Effector memory CD4-positive, alpha-beta T cell (primary cell): ENCODE measurements around the gene KIFAP3.
"Not testable (repeated sequence)": the region's sequence is repeated elsewhere in the genome, so short reads cannot be mapped to it uniquely, and the experiment has no call there.

Source experiments
- DNase-seq, 3 donors: peaks; one replicate each; pipeline ENCODE4 v3.0.0-alpha.2; 2020
- H3K27ac ChIP-seq: 2 replicates; pipeline ENCODE4 v1.7.0; 2013; ENCODE audit warnings: mild to moderate bottlenecking, low read length, moderate library complexity; ENCODE audit not compliant: insufficient read depth, poor library complexity, severe bottlenecking
- H3K27me3 ChIP-seq: replicated peaks from 2 replicates; pipeline ENCODE4 v1.7.0; 2013; ENCODE audit warnings: mild to moderate bottlenecking, low read length; ENCODE audit not compliant: insufficient read depth, control insufficient read depth, poor library complexity, severe bottlenecking
- H3K36me3 ChIP-seq: 2 replicates; pipeline ENCODE4 v1.7.0; 2013; ENCODE audit warnings: mild to moderate bottlenecking, low read length, moderate library complexity; ENCODE audit not compliant: control insufficient read depth, insufficient read depth
- H3K4me1 ChIP-seq: 2 replicates; pipeline ENCODE4 v1.7.0; 2013; ENCODE audit warnings: low read length, mild to moderate bottlenecking; ENCODE audit not compliant: control insufficient read depth, insufficient read depth, poor library complexity, severe bottlenecking
- H3K4me3 ChIP-seq: 2 replicates; pipeline ENCODE4 v1.7.0; 2013; ENCODE audit warnings: low read length, low read depth, mild to moderate bottlenecking; ENCODE audit not compliant: insufficient read depth, poor library complexity, severe bottlenecking
- H3K9me3 ChIP-seq: 2 replicates; pipeline ENCODE4 v1.7.0; 2013; ENCODE audit warnings: mild to moderate bottlenecking, low read length, moderate library complexity; ENCODE audit not compliant: control insufficient read depth

KIFAP3 gene

DNA sequence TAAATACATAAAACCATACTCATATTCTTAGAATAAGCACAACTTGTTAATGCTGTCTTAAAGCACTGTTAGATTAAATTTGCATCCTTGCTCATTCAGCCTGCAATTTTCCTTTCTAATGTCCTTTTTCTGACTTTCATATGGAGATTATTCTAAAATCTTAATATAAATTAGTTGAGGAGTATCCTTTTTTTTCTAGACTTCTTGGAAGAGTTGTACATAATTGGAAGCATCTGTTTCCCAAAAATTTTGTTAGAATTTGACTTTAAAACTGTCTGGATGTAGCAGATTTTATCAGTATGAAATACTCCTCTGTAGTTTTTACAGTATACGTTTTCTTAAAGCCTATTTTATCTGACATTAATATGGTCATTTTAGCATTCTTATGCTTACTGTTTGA, 9.7 kb downstream of the KIFAP3 start:
- Histone ChIP-seq H3K36me3 (no peaks in the 10 kb centered on the region), H3K27ac (no peak overlapping the region), H3K27me3 (no peaks in the 10 kb centered on the region), H3K4me3 (no peak overlapping the region), H3K4me1 (no peaks in the 10 kb centered on the region), H3K9me3 (no peaks in the 10 kb centered on the region)
- DNase-seq, result no peak

DNA sequence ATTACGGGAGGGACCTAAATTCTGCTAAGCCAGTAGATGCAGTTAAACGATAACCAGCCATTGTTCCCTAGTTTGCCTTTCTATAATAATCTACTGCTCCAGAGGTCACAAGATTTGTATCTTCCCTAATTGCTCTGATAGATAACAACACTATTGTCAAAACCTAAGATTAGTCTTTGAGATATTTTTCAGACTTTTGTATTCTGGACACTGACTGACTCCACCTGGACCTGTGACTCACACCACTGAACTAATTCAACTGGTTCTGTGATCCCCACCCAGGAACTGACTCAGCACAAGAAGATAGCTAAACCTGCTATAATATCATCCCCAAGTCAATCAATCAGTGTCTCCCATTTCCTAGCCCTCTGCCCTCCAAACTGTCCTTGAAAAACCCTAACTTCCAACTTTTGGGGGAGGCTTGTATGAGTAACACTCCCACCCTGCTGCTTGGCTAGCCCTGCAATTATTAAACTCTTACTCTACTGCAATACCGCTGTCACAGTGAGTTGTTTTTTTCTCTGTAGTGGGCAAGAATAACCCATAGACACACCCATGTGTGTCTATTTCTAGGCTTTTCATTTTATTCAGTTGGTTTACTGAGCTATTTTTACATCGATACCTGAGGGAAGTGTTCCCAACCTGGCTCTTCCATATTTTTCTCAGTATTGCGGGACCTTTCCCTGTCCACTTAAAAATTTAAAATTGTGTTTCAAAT, 11.2 kb downstream of the KIFAP3 start:
- Histone ChIP-seq H3K4me3 (no peak overlapping the region), H3K4me1 (no peaks in the 10 kb centered on the region), H3K27me3 (no peaks in the 10 kb centered on the region), H3K27ac (no peak overlapping the region), H3K9me3 (no peaks in the 10 kb centered on the region), H3K36me3 (no peaks in the 10 kb centered on the region)
- no peak for DNase-seq

DNA sequence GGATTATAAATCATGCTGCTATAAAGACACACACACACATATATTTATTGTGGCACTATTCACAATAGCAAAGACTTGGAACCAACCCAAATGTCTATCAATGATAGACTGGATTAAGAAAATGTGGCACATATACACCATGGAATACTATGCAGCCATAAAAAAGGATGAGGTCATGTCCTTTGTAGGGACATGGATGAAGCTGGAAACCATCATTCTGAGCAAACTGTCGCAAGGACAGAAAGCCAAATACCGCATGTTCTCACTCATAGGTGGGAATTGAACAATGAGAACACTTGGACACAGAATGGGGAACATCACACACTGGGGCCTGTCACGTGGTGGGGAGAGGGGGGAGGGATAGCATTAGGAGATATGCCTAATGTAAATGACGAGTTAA, 12.8 kb downstream of the KIFAP3 start:
- H3K27me3 ChIP-seq, DNase-seq, H3K27ac ChIP-seq, H3K4me3 ChIP-seq, H3K4me1 ChIP-seq, H3K9me3 ChIP-seq, H3K36me3 ChIP-seq: not testable (repeated sequence)

DNA sequence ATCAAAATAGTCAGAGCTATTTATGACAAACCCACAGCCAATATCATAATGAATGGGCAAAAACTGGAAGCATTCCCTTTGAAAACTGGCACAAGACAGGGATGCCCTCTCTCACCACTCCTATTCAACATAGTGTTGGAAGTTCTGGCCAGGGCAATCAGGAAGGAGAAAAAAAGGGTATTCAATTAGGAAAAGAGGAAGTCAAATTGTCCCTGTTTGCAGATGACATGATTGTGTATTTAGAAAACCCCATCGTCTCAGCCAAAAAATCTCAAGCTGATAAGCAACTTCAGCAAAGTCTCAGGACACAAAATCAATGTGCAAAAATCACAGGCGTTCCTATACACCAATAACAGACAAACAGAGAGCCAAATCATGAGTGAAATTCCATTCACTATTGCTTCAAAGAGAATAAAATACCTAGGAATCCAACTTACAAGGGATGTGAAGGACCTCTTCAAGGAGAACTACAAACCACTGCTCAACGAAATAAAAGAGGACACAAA, 14.4 kb downstream of the KIFAP3 start:
- not testable (repeated sequence) for H3K4me1 ChIP-seq, H3K36me3 ChIP-seq, H3K4me3 ChIP-seq, H3K27me3 ChIP-seq, H3K27ac ChIP-seq, DNase-seq, H3K9me3 ChIP-seq

DNA sequence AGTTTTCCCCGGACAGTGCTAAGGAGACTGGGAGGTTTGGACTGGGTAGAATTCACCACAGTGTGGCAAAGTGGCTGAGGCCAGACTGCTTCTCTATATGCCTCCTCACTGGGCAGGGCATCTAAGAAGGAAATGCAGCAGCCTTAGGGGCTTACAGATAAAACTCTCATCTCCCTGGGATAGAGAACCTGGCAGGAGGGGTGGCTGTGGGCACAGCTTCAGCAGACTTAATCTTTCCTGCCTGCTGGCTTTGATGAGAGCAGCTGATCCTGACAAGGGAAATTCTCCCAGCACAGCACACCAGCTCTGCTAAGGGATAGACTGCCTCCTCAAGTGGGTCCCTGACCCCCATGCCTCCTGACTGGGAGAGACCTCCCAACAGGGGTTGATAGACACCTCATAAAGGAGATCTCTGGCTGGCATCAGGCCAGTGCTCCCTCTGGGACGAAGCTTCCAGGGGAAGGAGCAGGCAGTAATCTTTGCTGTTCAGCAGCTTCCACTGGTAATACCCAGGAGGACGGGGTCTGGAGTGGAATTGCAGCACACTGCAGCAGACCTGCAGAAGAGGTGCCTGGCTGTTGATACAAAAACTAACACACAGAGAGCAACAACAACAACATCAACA, 25.2 kb downstream of the KIFAP3 start:
- Histone ChIP-seq H3K27me3 (no peaks in the 10 kb centered on the region), H3K36me3 (peaks cover 8% of the 10 kb centered on the region)
- DNase-seq, result no peak

DNA sequence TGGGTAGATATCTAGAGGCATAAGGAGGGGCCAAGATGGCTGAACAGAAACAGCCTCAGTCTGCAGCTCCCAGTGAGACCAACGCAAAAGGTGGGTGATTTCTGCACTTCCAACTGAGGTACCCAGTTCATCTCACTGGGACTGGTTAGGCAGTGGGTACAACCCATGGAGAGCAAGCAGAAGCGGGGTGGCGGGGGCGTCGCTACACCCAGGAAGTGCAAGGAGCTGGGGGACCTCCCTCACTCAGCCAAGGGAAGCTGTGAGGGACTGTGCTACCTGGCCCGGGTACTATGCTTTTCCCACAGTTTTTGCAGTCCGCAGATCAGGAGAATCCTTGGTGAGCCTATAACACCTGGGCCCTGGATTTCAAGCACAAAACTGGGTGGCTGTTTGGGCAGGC, 26.0 kb downstream of the KIFAP3 start:
- DNase-seq, result no peak

More for the DNA sequence above, 25.2 kb downstream of the KIFAP3 start:
- no peak overlapping the region for H3K27ac ChIP-seq
- no peak overlapping the region for H3K4me3 ChIP-seq
- H3K9me3 ChIP-seq, result no peaks in the 10 kb centered on the region
- no peaks in the 10 kb centered on the region for H3K4me1 ChIP-seq

DNA sequence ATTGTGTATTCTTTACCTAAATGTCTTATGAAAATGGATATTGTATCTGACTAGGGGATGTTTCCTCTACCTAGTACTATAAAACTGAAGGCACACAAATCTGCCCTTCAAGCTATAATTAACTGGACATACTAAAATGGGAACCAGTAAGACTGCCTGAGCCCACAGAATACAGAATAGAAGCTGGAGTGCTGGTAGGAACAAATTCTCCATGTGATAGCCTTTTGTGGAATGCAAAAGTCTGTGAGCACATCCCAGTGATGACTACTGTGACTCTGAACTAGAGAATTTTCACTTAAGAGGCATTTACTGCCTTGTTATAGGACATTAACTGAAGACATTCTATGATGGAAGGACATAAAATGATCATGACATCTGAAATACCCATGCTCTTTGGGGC, 30.3 kb downstream of the KIFAP3 start:
- Histone ChIP-seq H3K4me3 (no peak overlapping the region), H3K27me3 (no peaks in the 10 kb centered on the region), H3K4me1 (no peaks in the 10 kb centered on the region), H3K9me3 (no peaks in the 10 kb centered on the region), H3K27ac (no peak overlapping the region), H3K36me3 (peaks cover 18% of the 10 kb centered on the region)
- no peak for DNase-seq

More for the DNA sequence above, 26.0 kb downstream of the KIFAP3 start:
- peaks cover 8% of the 10 kb centered on the region for H3K36me3 ChIP-seq
- H3K27me3 ChIP-seq, result no peaks in the 10 kb centered on the region
- no peak overlapping the region for H3K27ac ChIP-seq
- H3K4me3 ChIP-seq, result no peak overlapping the region
- H3K4me1 ChIP-seq, result no peaks in the 10 kb centered on the region
- no peaks in the 10 kb centered on the region for H3K9me3 ChIP-seq

DNA sequence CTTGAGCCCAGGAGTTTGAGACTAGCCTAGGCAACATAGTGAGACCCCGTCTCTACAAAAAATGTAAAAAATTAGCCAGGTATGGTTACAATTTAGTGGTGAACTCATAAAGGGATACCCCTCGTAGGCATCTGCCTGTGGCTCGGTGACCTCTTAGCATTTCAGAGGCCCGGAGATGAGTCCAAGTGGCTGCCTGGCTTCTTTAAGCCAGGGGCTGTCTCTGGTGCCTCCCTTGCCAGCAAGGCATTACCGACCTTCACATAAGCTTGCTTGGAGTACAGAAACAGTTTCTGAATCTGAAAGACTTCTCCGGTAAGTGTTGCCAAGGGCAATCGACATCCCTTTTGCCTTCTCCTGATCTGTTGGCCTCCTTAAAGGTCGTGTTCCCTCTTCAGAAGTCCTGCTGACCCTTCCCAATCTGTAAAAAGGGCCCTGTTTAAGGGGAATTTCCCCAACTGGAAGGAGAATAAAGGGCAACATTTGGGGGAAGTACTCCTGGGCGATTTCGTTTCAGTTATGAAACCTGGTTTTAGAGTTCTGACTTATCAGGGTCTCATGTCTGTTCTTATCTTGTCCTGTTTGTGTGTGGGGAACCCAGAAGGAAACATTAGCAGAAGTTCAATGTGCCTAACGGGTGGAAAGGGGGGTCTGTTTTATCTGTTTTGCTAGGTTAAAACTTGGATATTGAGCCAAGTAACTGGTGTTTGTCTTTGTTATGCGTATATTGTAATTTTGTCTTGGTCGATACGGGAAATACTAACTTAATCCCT, 32.9 kb downstream of the KIFAP3 start:
- no peak for DNase-seq
- Histone ChIP-seq H3K9me3 (no peaks in the 10 kb centered on the region), H3K27ac (no peak overlapping the region), H3K4me3 (no peak overlapping the region), H3K27me3 (no peaks in the 10 kb centered on the region), H3K4me1 (no peaks in the 10 kb centered on the region), H3K36me3 (peaks cover 16% of the 10 kb centered on the region)

DNA sequence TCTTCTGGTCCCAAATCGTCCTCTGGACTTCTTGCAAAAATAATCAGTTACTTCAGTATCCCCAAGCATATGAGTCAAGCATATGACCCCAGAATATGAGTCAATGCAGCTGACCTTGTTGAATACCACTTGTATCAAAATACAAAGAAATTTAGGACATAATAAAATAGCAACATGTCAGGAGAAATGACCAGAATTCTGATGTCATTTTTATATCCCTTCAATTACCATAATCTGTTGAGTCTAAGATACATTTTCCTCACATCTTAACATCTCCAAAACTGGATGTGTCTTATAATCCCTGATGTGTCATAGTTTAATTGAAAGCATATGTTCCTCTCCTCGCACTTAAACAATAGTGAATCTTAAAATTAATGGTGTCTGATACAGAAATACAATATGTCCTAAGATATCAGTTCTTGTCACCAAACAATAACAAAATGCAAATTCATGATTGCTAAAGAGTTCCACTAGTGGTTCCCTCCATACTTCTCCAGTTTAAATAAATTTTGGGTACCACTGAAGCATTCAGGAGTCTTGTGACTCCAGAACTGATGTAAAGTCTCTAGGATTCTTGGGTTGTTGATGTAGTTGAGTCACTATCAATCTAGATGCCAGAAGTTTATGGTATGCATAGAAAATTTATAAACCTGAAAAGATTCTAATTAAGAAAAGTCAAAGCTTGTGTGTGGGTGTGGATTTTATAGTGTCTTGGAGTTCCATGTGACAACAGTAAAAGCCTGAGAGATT, 41.8 kb downstream of the KIFAP3 start:
- Histone ChIP-seq H3K9me3 (no peaks in the 10 kb centered on the region), H3K27ac (no peak overlapping the region), H3K27me3 (no peaks in the 10 kb centered on the region), H3K36me3 (peaks cover 15% of the 10 kb centered on the region), H3K4me1 (no peaks in the 10 kb centered on the region), H3K4me3 (no peak overlapping the region)
- DNase-seq, result no peak
